ENCODE results near the gene BAZ2B. TPM values are rescaled to one million over a fixed set of nuclear protein-coding genes. Genes with fewer than 3 reads are reported as not detected.

BAZ2B gene
- polyA plus RNA-seq, 1 donor, result 52.9 TPM

GRCh38 chr2:159557437-159558034 lies 58.8 kb downstream of the BAZ2B start:
- Histone ChIP-seq H3K4me1 (ENCODE audit: control insufficient read depth, insufficient read depth, low read length) (no peaks in the 10 kb centered on the region), H3K36me3 (ENCODE audit: control insufficient read depth, insufficient read depth, low read length) (no peaks in the 10 kb centered on the region), H3K27me3 (ENCODE audit: control insufficient read depth, insufficient read depth, low read length) (no peaks in the 10 kb centered on the region), H3K4me3 (ENCODE audit: low read length) (no peak overlapping the region), H3K27ac (ENCODE audit: low read length) (no peak overlapping the region), H3K9me3 (ENCODE audit: control insufficient read depth, low read depth, low read length) (no peaks in the 10 kb centered on the region)
- peak; percentile 23 to 53 for DNase-seq
- 100% methylated on average over 3 of the region's 5 CpGs for whole genome bisulfite sequencing (ENCODE audit: insufficient coverage, low lambda C conversion rate)

- H3K27me3 ChIP-seq (ENCODE audit: control insufficient read depth, insufficient read depth, low read length), result no peaks in the 10 kb centered on the region
- DNase-seq, result no peak
- 93% methylated on average over 4 of the region's 4 CpGs for WGBS (ENCODE audit: insufficient coverage, low lambda C conversion rate)
- peaks cover under 1% of the 10 kb centered on the region for H3K36me3 ChIP-seq (ENCODE audit: control insufficient read depth, insufficient read depth, low read length)
- H3K27ac ChIP-seq (ENCODE audit: low read length), result no peak overlapping the region
- H3K4me3 ChIP-seq (ENCODE audit: low read length), result no peak overlapping the region
- H3K4me1 ChIP-seq (ENCODE audit: control insufficient read depth, insufficient read depth, low read length), result no peaks in the 10 kb centered on the region
- H3K9me3 ChIP-seq (ENCODE audit: control insufficient read depth, low read depth, low read length), result no peaks in the 10 kb centered on the region
Observed at GRCh38 chr2:159555651-159556392, 60.5 kb downstream of the BAZ2B start.

- peak in 1 of 2 donors; percentile 16 for DNase-seq
- no peaks in the 10 kb centered on the region for H3K4me1 ChIP-seq (ENCODE audit: control insufficient read depth, insufficient read depth, low read length)
- no CpG with 5 or more reads among the region's 1 CpG for WGBS (ENCODE audit: insufficient coverage, low lambda C conversion rate)
Observed at GRCh38 chr2:159553727-159554126, 62.6 kb downstream of the BAZ2B start.

GRCh38 chr2:159551806-159552205 lies 64.5 kb downstream of the BAZ2B start:
- Histone ChIP-seq H3K27me3 (ENCODE audit: control insufficient read depth, insufficient read depth, low read length) (no peaks in the 10 kb centered on the region), H3K4me1 (ENCODE audit: control insufficient read depth, insufficient read depth, low read length) (no peaks in the 10 kb centered on the region), H3K9me3 (ENCODE audit: control insufficient read depth, low read depth, low read length) (no peaks in the 10 kb centered on the region), H3K36me3 (ENCODE audit: control insufficient read depth, insufficient read depth, low read length) (peaks cover 2% of the 10 kb centered on the region), H3K27ac (ENCODE audit: low read length) (no peak overlapping the region), H3K4me3 (ENCODE audit: low read length) (no peak overlapping the region)
- WGBS (ENCODE audit: insufficient coverage, low lambda C conversion rate), result 91% methylated on average over 1 of the region's 1 CpG
- DNase-seq, result no peak

More at GRCh38 chr2:159553727-159554126, 62.6 kb downstream of the BAZ2B start:
- no peak overlapping the region for H3K4me3 ChIP-seq (ENCODE audit: low read length)
- no peak overlapping the region for H3K27ac ChIP-seq (ENCODE audit: low read length)
- H3K36me3 ChIP-seq (ENCODE audit: control insufficient read depth, insufficient read depth, low read length), result peaks cover 2% of the 10 kb centered on the region
- no peaks in the 10 kb centered on the region for H3K9me3 ChIP-seq (ENCODE audit: control insufficient read depth, low read depth, low read length)
- no peaks in the 10 kb centered on the region for H3K27me3 ChIP-seq (ENCODE audit: control insufficient read depth, insufficient read depth, low read length)

DNA sequence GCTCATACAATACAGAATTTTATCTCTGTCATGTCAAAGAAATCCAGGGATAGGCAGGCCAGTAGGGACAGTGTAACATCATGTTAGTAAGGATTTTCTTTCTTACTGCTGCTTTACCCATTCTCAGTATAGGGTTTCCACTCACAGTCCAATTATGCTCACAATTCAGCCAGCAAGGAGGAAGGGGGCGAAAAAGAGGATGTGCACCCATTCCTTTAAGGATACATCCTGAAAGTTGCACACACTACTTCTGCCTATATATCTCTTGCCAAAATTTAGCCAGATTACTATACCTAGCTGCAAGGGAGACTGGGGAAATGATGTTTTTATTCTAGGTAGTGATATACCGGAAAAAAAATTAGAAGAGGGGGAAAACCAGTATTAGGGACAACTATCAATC lies 66.1 kb downstream of the BAZ2B start:
- Histone ChIP-seq H3K4me1 (ENCODE audit: control insufficient read depth, insufficient read depth, low read length) (no peaks in the 10 kb centered on the region), H3K27me3 (ENCODE audit: control insufficient read depth, insufficient read depth, low read length) (no peaks in the 10 kb centered on the region), H3K4me3 (ENCODE audit: low read length) (no peak overlapping the region), H3K36me3 (ENCODE audit: control insufficient read depth, insufficient read depth, low read length) (peaks cover 4% of the 10 kb centered on the region), H3K27ac (ENCODE audit: low read length) (no peak overlapping the region), H3K9me3 (ENCODE audit: control insufficient read depth, low read depth, low read length) (no peaks in the 10 kb centered on the region)
- no CpG with 5 or more reads among the region's 2 CpGs for WGBS (ENCODE audit: insufficient coverage, low lambda C conversion rate)
- DNase-seq, result no peak

DNA sequence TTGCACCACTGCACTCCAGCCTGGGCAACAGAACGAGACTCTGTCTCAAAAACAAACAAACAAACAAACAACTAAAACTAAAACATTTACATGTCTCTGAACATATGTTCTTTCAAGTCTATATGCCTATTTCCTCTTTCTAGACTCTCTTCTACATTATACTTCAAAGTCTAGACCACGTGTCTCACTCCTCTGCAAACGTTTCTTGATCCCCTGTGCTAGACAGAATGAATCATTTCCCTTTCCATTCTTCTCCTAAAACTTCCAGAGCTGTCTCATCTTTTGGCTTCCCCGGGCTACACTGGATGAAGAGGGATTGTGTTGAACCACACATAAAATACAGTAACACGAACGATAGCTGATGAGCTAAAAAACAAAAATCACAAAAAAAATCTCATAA lies 67.1 kb downstream of the BAZ2B start:
- H3K4me3 ChIP-seq (ENCODE audit: low read length), result no peak overlapping the region
- 79% methylated on average over 2 of the region's 6 CpGs for WGBS (ENCODE audit: insufficient coverage, low lambda C conversion rate)
- DNase-seq, result no peak
- H3K4me1 ChIP-seq (ENCODE audit: control insufficient read depth, insufficient read depth, low read length), result no peaks in the 10 kb centered on the region
- H3K9me3 ChIP-seq (ENCODE audit: control insufficient read depth, low read depth, low read length), result no peaks in the 10 kb centered on the region
- no peak overlapping the region for H3K27ac ChIP-seq (ENCODE audit: low read length)
- H3K36me3 ChIP-seq (ENCODE audit: control insufficient read depth, insufficient read depth, low read length), result peaks cover 4% of the 10 kb centered on the region
- H3K27me3 ChIP-seq (ENCODE audit: control insufficient read depth, insufficient read depth, low read length), result no peaks in the 10 kb centered on the region

DNA sequence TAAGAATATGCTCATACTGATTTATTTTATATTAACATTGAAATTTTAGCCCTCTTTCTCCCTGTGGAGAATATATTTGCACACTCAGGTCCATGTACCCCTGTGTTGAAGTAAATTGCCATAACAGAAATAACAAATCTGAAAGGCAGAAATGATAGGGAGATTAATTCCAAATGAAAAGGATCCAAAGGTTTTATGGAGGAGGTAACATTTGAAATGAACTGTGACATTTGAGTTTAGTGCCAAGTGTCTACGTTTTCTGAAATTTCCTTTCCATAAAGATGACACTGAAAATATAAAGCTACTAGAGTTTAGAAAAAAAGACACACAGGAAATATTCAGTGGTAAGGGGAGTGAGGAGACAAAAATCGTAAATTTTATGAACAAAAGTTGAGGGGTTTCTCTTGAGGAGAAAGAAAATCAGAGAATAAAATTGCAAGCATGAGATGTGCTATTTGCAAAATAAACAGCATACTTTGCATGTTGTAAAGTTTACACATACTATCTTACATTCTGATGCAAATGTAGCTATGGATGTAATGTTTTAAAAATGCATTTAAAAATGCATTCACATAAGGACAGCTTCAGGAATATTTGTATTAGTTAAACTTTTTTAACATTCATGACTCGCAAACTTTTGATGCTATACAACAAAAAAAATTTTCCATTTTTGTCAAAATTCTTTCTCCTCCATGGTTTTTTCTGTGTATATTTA lies 69.5 kb downstream of the BAZ2B start:
- Histone ChIP-seq H3K4me3 (ENCODE audit: low read length) (no peak overlapping the region), H3K4me1 (ENCODE audit: control insufficient read depth, insufficient read depth, low read length) (no peaks in the 10 kb centered on the region), H3K27me3 (ENCODE audit: control insufficient read depth, insufficient read depth, low read length) (no peaks in the 10 kb centered on the region), H3K9me3 (ENCODE audit: control insufficient read depth, low read depth, low read length) (peaks cover 11% of the 10 kb centered on the region), H3K27ac (ENCODE audit: low read length) (no peak overlapping the region), H3K36me3 (ENCODE audit: control insufficient read depth, insufficient read depth, low read length) (peaks cover 10% of the 10 kb centered on the region)
- WGBS (ENCODE audit: insufficient coverage, low lambda C conversion rate), result 93% methylated on average over 2 of the region's 3 CpGs
- DNase-seq, result no peak

DNA sequence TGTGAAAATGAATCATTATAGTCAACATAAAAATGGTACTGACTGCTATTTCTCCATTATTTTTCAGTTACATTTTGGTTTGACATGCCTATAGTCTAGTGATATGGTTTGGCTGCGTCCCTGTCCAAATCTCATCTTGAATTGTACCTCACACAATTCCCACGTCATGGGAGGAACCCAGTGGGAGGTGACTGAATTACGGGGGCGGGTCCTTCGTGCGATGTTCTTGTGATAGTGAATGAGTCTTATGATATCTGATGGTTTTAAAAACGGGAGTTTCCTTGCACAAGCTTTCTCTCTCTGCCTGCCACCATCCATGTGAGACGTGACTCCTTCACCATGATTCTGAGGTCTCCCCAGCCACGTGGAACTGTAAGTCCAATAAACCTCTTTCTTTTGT lies 70.3 kb downstream of the BAZ2B start:
- no peak for DNase-seq
- Histone ChIP-seq H3K36me3 (ENCODE audit: control insufficient read depth, insufficient read depth, low read length) (peaks cover 15% of the 10 kb centered on the region), H3K9me3 (ENCODE audit: control insufficient read depth, low read depth, low read length) (peaks cover 17% of the 10 kb centered on the region), H3K27me3 (ENCODE audit: control insufficient read depth, insufficient read depth, low read length) (no peaks in the 10 kb centered on the region), H3K4me3 (ENCODE audit: low read length) (no peak overlapping the region), H3K4me1 (ENCODE audit: control insufficient read depth, insufficient read depth, low read length) (no peaks in the 10 kb centered on the region), H3K27ac (ENCODE audit: low read length) (no peak overlapping the region)
- no CpG with 5 or more reads among the region's 9 CpGs for WGBS (ENCODE audit: insufficient coverage, low lambda C conversion rate)

DNA sequence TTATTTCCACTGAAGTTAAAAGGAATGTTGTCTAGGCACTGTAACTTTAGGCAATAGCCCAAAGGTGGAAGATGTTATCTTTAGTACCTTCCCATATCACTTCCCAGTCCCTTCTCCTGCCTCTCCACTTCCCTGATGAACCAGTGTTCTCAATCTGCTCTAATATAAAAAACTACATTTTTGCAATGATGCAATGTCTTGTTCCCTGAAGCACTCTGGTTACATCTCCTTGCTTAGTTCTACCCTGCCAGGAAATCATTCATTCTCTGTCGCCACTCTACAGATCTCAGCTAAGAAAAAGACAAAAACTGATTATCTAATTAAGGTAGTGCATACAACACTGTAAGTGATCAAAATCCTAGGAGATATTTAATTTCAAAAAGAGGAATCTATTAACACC lies 71.3 kb downstream of the BAZ2B start:
- H3K4me1 ChIP-seq (ENCODE audit: control insufficient read depth, insufficient read depth, low read length), result no peaks in the 10 kb centered on the region
- H3K9me3 ChIP-seq (ENCODE audit: control insufficient read depth, low read depth, low read length), result peaks cover 17% of the 10 kb centered on the region
- H3K27me3 ChIP-seq (ENCODE audit: control insufficient read depth, insufficient read depth, low read length), result no peaks in the 10 kb centered on the region
- no peak for DNase-seq
- no CpG with 5 or more reads among the region's 1 CpG for WGBS (ENCODE audit: insufficient coverage, low lambda C conversion rate)
- H3K36me3 ChIP-seq (ENCODE audit: control insufficient read depth, insufficient read depth, low read length), result peaks cover 16% of the 10 kb centered on the region
- H3K27ac ChIP-seq (ENCODE audit: low read length), result no peak overlapping the region
- no peak overlapping the region for H3K4me3 ChIP-seq (ENCODE audit: low read length)

DNA sequence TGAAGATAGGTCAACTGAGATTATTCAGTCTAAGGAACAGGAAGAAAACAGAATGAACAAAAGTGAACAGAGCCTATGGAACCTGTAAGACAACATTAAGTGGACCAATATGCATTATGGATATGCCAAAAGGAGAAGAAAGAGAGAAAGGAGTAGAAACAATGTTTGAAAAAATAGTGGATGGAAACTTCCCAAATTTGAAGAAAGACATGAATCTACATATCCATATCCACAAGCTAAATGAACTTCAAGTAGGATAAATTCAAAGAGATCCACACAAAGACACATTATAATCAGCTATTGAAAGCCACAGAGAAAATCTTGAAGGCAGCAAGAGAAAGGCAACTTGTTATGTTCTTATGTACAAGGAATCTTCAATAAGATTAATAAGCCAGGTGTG lies 74.2 kb downstream of the BAZ2B start:
- Histone ChIP-seq H3K9me3 (ENCODE audit: control insufficient read depth, low read depth, low read length) (peaks cover 17% of the 10 kb centered on the region), H3K27me3 (ENCODE audit: control insufficient read depth, insufficient read depth, low read length) (no peaks in the 10 kb centered on the region), H3K27ac (ENCODE audit: low read length) (no peak overlapping the region), H3K4me1 (ENCODE audit: control insufficient read depth, insufficient read depth, low read length) (no peaks in the 10 kb centered on the region), H3K36me3 (ENCODE audit: control insufficient read depth, insufficient read depth, low read length) (peaks cover 16% of the 10 kb centered on the region), H3K4me3 (ENCODE audit: low read length) (no peak overlapping the region)
- no peak for DNase-seq
